Measurements from ENCODE around the gene SYNPO. TPM values are rescaled to one million over a fixed set of nuclear protein-coding genes. Genes with fewer than 3 reads are reported as not detected.

The SYNPO gene
- total and polyA plus RNA-seq, 2 donors from 2014 or later, result 46.3 to 87.6 TPM

DNA sequence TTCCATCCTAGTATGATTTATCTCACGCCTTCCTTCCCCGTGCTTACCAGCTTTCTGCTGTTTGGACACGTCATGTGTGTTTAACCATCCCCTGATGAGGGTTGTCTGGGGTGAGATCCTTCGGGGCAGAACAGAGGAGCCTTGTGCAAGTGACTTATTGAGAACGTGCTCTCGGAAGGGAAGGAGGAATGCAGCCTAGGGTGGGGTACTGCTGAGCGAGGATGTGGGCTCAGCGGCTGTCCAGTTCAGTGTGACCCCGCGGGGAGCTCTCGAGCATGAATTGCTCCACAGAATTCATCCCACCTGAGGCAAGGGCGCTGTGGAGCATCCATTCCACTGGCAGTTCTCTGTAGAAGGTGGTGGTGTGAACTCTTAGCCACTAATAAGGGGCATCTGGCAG, 24.6 kb downstream of the SYNPO start:
- peak in 1 of 5 donors; percentile 36 for DNase-seq
- Histone ChIP-seq H3K4me3 (ENCODE audit: low read length in 3 of 3) (no peak overlapping the region), H3K4me1 (ENCODE audit: control insufficient read depth in 2 of 3, insufficient read depth in 2 of 3, low read depth in 1 of 3, low read length in 3 of 3) (peaks cover 0 to 2% (median 0%) of the 10 kb centered on the region in 3 donors), H3K27me3 (ENCODE audit: control insufficient read depth, insufficient read depth, low read length) (no peaks in the 10 kb centered on the region), H3K27ac (ENCODE audit: low read depth in 2 of 2, low read length in 2 of 2) (no peak overlapping the region), H3K9me3 (ENCODE audit: control insufficient read depth in 2 of 3, insufficient read depth in 1 of 3, low read length in 3 of 3) (no peaks in the 10 kb centered on the region), H3K36me3 (ENCODE audit: control insufficient read depth in 2 of 3, insufficient read depth in 3 of 3, low read length in 3 of 3) (no peaks in the 10 kb centered on the region), H3K9ac (ENCODE audit: low read length in 3 of 3) (no peak overlapping the region)
- intact Hi-C loops (cut with DNase I), result no loop called here
- FAIRE-seq, result no peak
- TF ChIP-seq, protein P1, sequence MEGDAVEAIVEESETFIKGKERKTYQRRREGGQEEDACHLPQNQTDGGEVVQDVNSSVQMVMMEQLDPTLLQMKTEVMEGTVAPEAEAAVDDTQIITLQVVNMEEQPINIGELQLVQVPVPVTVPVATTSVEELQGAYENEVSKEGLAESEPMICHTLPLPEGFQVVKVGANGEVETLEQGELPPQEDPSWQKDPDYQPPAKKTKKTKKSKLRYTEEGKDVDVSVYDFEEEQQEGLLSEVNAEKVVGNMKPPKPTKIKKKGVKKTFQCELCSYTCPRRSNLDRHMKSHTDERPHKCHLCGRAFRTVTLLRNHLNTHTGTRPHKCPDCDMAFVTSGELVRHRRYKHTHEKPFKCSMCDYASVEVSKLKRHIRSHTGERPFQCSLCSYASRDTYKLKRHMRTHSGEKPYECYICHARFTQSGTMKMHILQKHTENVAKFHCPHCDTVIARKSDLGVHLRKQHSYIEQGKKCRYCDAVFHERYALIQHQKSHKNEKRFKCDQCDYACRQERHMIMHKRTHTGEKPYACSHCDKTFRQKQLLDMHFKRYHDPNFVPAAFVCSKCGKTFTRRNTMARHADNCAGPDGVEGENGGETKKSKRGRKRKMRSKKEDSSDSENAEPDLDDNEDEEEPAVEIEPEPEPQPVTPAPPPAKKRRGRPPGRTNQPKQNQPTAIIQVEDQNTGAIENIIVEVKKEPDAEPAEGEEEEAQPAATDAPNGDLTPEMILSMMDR (IDR thresholded peaks at IDR 0.05; ENCODE audit: borderline replicate concordance, extremely low read depth, insufficient read depth), result no peak

DNA sequence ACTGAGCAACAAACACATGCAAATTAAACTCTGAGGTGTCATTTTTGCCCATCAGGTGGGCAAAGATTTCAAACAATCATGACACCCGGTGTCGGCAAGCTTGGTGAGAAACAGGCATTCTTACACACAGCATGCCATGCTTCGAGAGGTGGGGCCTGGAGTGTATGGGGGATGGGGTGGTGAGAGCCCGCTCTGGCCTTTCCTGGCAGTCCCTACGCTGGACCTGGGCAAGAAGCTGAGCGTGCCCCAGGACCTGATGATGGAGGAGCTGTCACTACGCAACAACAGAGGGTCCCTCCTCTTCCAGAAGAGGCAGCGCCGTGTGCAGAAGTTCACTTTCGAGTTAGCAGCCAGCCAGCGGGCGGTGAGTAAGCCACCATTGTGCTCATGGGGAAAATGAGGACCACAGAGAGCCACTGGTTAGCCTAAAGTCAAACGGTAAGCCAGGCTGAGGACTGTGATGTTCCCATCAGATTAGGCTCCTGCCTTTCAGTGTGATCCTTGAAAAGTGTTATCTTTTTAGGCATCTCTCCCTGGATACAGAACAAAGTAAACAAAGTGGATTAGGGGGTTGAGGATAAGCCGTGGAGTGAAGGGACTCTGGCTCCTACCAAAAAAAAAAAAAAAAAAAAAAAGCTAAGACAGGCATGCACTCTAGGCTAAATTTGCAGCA, 30.0 kb downstream of the SYNPO start:
- Histone ChIP-seq H3K4me1 (ENCODE audit: control insufficient read depth in 2 of 3, insufficient read depth in 2 of 3, low read depth in 1 of 3, low read length in 3 of 3) (peaks cover 0 to 12% (median 0%) of the 10 kb centered on the region in 3 donors), H3K27ac (ENCODE audit: low read depth in 2 of 2, low read length in 2 of 2) (no peak overlapping the region), H3K27me3 (ENCODE audit: control insufficient read depth, insufficient read depth, low read length) (no peaks in the 10 kb centered on the region), H3K4me3 (ENCODE audit: low read length in 3 of 3) (no peak overlapping the region), H3K9ac (ENCODE audit: low read length in 3 of 3) (no peak overlapping the region), H3K36me3 (ENCODE audit: control insufficient read depth in 2 of 3, insufficient read depth in 3 of 3, low read length in 3 of 3) (no peaks in the 10 kb centered on the region), H3K9me3 (ENCODE audit: control insufficient read depth in 2 of 3, insufficient read depth in 1 of 3, low read length in 3 of 3) (no peaks in the 10 kb centered on the region)
- TF ChIP-seq, protein P1 (IDR thresholded peaks at IDR 0.05; ENCODE audit: borderline replicate concordance, extremely low read depth, insufficient read depth), result no peak
- DNase-seq (no peak), FAIRE-seq (no peak)
- intact Hi-C loops (cut with DNase I), result no loop called here

DNA sequence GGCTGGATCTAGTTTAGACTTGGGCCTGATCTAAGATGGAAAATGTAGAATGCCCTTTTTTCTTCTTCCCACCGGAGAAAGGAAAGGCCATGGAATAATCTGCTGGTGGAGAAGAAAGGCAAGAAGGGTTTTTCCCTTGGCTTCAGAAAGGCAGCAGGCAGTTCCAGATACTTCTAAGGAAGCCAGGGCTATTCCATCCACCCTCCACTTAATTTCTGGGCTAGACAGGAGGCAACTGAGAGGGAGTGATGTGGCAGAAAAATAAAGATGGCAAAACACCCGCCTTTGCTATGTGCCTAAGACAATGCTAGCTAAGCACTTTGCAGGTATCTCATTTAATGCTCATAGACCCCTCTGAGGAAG, 30.5 kb downstream of the SYNPO start:
- FAIRE-seq (no peak), DNase-seq (no peak)
- H3K27ac ChIP-seq (ENCODE audit: low read depth in 2 of 2, low read length in 2 of 2), result no peak overlapping the region
- no peak overlapping the region for H3K9ac ChIP-seq (ENCODE audit: low read length in 3 of 3)
- peaks cover 0 to 12% (median 0%) of the 10 kb centered on the region in 3 donors for H3K4me1 ChIP-seq (ENCODE audit: control insufficient read depth in 2 of 3, insufficient read depth in 2 of 3, low read depth in 1 of 3, low read length in 3 of 3)
- peak overlapping the region in 1 of 3 donors; percentile 47 for H3K4me3 ChIP-seq (ENCODE audit: low read length in 3 of 3)
- intact Hi-C loops (cut with DNase I), result no loop called here
- no peaks in the 10 kb centered on the region for H3K9me3 ChIP-seq (ENCODE audit: control insufficient read depth in 2 of 3, insufficient read depth in 1 of 3, low read length in 3 of 3)
- H3K36me3 ChIP-seq (ENCODE audit: control insufficient read depth in 2 of 3, insufficient read depth in 3 of 3, low read length in 3 of 3), result no peaks in the 10 kb centered on the region
- no peaks in the 10 kb centered on the region for H3K27me3 ChIP-seq (ENCODE audit: control insufficient read depth, insufficient read depth, low read length)
- TF ChIP-seq, protein P1 (IDR thresholded peaks at IDR 0.05; ENCODE audit: borderline replicate concordance, extremely low read depth, insufficient read depth), result no peak
